GM18526 (cell line): ENCODE data around the gene CBARP.

Experiments used
- POLR2A ChIP-seq: IDR thresholded peaks from 3 replicates; pipeline ENCODE4 v1.6.1; 2011; ENCODE audit not compliant: insufficient read length; ENCODE audit errors: extremely low read depth

CBARP gene

DNA sequence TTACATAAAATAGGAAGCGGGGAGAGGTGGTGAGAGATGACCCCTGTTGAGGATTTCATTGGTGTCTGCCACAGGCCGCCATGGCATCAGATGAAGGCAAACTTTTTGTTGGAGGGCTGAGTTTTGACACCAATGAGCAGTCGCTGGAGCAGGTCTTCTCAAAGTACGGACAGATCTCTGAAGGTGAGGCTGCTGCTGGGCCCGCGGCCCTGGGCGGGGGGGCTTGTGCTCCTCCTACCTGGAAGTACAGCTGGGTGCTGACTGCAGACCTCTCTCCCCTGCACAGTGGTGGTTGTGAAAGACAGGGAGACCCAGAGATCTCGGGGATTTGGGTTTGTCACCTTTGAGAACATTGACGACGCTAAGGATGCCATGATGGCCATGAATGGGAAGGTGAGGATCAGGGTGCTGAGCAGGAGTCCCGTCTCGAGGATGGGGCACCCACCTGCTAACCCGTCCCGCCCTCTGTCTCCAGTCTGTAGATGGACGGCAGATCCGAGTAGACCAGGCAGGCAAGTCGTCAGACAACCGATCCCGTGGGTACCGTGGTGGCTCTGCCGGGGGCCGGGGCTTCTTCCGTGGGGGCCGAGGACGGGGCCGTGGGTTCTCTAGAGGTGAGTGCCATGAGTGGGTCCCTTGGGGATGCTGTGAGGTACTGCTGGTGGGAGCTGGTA lies 33.2 kb upstream of the CBARP start:
- TF ChIP-seq POLR2A: peak; percentile 23

DNA sequence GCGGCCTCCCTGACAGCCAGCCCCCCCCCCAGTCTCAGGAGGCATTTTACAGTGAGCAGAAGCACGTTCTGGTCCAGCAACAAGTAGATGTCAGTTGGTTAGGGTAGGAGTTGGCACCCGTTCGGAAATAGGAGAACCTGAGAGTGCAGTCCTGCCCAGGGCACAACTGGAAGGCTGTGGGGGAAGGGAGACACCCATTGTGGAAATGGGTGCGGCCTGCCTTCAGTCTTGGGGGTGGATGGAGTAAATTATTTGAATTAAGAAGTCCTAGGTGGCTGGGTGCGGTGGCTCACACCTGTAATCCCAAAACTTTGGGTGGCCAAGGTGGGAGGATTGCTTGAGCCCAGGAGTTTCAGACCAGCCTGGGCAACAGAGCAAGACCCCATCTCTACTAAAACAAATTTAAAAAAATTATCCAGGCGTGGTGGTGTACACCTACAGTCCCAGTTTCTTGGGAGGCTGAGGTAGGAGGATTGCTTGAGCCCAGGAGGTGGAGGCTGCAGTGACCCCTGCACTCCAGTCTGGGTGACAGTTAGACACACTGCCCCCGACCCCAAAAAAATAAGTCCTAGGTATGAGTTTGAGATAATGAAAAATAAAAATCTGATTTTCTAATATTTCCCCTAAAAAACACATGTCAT lies 32.5 kb upstream of the CBARP start:
- TF ChIP-seq POLR2A: no peak

DNA sequence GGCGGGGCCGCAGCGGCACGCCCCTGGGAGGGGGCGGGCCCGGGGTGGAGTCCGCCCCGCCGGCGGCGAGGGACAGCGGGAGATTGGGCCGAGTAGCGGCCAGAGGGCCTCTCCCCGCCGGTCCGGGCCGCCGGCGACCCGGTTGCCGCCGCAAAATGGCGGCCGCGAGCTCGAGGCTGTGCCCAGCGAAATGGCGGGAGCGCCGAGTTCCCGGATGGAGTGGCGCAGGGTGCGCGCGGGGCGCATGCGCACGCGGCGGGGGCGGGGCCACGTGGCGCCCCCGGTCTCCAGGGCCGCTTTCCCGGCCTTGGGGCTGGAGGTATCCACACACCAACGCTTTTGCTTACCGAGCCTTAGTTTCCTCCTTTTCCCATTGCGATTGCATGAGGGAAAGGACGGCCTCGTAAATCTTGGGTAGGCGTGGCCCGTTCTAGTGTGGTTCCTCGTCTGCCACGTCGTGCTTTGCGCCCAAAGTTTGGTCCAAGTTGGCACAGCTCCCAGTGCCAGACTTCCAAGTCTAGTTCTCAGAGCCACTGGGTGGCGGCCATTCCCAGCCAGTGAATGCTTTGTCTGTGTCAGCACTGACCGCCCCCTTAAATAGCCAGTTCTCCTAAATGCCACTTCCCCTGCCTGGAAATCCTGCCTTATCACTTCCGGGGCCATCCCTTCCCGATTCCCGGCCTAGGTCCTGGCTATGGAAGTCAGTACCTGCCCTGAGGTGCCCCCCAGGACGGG lies 31.8 kb upstream of the CBARP start:
- no peak for TF ChIP-seq POLR2A

DNA sequence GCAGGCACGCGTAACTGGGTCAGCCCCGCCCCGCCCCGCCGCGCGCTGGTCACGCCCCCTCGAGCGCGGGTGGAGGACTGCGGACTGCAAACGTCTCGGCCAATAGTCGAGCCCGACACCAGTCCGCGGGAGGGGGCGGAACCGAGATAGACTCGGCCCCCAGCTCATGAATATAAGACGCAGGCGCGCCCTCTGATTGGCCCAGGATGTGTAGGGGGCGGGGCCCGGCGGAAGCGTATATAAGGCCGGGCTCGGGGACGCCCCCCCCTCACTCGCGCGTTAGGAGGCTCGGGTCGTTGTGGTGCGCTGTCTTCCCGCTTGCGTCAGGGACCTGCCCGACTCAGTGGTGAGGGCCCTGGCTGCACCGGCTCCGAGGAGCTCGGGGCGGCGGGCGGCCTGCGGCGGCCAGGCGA lies 31.3 kb upstream of the CBARP start, which contains the start of gene CIRBP:
Gene CIRBP (plus strand): TSS at position 268 of the 413 bp plus-strand sequence. CDS start 1,602 bp downstream, outside the sequence.
- TF ChIP-seq POLR2A: peak; percentile 100

DNA sequence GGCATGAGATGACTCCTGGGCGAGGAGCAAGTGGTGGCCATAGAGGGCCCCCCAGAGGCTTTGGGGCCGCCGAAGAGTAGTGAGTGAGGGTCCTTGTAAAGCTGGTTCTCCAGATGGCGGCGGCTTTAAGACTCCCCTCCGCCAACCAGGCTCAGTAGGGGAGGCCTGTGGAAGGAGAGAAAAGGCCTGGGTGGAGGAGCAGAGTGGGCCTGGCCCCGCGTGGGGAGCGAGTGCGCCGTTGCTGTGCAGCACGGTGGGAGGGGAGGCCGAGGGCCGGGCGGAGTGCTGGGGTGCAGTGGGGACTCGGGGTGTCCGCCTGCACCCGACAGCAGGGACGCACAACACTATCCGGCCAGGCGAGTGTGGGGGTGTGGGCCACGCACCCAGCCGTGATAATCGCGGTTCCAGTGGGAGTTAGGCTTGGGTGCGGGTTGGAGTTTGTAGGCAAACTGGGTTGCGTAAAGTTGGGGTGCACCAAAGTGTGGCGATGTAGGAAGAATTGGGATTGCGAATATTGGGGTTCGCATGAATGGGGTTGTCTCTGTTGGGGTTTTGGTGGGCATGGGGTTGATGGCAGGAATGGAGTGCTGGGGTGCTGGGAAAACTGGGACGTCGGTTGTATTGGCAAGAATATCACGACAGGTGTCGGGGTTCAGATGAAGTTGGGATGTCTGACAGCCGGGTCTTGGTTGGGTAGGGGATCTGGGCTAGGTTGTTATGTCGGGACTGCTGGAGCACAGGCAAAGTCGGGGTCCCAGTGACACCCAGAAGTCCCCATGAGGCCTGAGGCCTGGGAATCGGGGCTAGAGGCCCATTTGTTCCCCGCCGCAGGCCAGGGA lies 30.6 kb upstream of the CBARP start:
- no peak for TF ChIP-seq POLR2A

DNA sequence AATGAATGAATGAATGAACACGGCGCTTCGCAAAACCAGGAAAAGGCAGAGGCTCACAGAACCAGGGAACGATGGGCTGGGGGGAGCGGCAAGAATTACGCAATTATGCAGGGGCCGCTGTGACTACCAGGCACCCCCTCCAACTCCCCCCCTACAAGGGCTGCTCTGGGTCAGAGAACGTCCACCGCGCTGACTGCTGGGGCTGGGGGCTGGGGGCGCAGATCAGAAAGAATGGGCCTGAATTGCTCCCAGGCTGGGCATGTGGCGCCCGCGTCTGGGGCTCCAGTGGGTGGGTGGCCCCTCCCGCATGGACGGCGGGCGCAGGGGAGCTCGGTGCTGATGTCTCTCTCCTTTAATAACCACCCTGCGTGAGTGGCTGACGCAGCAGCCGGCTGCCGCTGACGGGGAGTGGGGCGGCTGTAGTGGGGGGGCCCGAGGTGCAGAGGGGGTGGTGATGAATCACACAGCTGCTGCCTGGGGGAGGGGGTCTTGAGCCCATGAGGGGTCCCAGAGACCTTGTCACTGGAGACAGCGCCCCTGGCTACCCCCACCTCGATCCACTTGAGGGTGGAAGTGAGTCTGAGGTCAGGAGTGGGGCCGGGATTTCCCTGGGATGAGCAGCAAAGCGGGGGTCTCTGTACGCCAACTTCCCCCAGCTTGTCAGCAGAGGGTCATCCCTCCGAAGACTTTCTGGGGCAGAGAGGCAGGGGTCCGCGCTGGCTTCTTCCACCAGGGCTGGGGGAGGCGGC lies 29.8 kb upstream of the CBARP start:
- TF ChIP-seq POLR2A: no peak

DNA sequence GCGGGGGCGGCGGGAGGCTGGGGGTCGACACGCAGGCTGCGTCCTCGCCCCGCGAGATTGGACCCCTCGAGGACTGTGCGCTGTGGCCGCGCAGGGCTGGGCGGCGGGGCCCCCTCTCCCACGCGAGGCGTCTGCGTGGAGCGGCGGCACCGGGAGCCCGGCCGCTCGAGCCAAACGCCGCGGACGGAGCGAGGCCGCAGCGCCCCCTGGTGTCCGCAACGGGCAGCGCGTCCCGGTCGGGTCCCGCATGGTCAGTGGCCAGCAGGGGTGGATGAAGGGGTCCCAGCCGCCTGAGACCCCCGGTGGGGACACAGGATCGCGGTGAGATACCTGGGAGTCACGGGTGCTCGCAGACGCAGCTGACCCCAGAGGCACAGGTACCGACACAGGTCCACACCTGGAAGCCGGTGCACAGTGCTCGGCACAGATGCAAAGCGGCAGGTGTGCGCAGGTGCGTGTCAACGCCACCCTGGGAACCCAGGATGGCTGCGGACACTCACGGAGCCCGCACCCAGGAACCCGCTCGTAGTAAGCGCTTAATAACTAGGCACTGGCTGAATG lies 29.2 kb upstream of the CBARP start:
- TF ChIP-seq POLR2A: no peak

DNA sequence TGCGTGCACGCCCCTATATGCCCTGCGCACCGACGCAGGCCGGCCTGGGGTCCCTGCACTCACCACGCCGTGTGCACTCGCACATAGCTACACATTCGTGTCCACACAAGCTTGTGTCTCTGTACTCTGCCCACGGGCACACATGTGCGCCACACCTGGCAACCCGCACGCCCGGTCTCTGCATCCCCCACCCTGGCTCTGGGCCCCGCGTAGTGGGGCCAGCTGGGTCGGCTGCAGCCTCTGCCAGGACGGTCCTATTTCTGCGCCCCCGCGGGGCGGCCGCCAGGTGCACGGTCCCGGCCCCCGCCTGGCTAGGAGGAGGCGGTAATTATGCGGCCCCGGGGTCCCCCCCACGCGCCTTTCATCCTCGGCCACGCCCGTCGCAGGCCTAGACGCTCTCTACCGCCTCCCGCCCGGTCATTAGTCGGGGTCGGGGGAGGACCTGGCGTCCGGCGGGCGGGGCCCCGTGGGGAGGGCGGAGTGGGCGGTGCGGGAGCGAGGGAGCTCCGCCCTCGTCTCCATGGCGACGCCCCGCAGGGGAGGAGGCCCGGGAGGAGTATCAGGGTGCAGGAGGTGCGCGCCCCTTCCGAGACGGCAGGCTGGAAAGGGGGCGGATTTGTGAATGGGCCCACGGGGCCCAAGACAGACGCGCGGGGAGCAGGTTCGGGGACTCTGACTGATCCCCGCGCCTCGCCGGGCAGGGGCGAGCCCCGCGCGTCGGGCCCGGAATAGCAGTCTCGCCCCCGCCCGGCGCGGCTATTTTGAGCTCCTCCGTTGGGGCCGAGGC lies 28.5 kb upstream of the CBARP start:
- TF ChIP-seq POLR2A: no peak

DNA sequence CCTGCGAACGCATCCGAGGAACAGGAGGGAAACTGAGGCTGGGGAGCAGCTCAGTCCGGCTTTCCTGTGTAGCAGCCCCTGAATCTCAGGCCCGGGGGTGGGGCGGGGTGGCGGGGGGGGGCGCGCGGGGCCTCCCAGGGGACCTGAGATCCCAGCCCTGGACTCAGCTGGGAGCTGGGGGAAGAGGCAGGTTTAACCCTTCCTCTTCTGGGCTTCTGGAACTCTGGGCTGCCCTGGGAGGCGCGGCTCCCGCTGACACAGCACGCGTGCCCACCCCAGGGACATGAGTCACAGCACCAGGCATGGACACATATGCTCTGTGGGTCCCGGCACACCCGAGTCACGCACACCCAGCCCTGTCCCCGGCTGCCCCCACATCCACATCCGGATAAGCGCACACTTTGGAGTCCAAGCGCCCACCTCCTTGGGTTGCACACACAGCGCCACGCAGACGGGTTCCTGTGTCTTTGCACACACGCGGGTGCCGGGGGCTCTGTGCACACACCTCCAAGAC lies 27.9 kb upstream of the CBARP start:
- no peak for TF ChIP-seq POLR2A

DNA sequence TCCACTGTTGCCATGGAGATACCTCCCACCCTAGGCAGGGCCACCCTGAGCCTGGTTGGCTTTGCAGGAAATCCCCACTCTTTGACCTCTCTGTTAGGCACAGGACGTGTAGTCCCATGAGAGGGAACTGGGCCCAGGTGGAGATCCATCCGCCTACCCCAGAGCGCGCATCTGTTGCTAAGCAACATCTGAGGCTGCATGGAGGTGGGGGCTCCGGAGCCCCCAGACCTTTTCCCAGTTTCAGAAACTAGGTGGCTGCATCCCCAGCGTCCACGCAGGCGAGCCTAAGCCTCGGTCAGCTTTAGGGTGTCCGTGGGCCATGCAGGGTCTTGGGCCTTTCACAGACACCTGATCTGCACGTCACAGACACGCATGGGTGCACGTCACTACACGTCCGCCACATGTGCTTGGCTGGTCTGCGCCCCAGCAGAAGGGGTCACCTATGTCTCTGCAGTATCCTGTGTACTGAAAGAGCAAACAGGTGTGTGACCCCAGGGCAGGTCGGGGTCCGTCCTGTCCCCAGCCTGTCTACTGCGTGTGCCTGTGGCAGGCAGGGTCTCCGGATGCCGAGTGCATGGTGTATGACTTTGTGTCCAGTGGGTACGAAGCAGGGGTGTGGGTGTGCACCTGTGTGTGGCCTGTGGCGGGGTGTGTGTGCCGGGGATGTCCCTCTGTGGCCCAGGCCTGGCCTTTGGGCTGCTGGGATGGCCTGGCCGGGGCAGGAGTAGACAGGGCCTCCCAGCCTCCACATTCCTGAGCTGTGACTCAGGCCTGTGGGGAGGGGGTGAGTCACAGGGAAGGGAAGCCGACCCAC lies 27.2 kb upstream of the CBARP start:
- TF ChIP-seq POLR2A: no peak

DNA sequence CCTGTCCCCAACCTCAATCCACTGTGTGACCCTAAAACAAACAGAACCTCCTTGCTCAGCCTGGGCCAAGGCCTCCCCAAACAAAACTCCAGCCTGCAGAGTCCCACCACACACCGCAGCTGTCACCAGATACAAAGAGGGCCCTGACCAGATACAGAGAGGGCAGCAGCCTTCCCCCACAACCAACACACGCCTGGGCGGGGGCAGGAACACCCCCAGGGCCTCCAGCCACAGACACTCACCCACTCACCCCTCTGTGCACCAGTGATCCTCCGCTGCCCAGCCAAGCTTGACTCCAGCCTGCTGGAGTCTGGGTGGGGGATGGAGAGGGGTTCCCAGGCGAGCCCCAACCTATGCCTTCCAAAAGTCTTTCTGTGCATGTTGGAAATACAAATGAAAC lies 25.4 kb upstream of the CBARP start:
- TF ChIP-seq POLR2A: no peak

DNA sequence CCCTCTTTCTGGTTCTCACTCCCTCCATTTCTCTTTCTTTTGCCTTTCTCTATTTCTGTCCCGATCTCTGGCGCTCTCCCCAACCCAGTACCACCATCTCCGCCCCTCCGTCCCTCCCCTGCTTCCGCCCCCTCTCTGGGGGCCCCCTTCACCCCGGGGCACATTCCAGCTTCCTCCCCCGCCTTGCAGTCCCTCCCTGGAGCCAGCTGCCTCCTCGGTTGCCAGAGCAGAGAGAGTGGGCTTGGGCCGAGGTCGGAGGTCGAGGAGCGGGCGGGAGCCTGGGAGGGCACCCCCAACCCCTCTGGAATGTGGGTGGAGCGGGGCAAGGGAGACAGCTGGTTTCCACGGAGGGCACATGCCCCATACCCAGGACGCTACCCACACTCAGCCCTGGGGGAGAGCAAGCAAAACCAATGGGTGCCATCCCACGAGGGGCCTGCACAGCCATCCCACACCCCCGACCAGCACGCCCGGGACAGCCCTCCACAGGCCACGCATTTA lies 24.9 kb upstream of the CBARP start:
- no peak for TF ChIP-seq POLR2A
